ENCODE data around the gene PTPN7.

Gene PTPN7

DNA sequence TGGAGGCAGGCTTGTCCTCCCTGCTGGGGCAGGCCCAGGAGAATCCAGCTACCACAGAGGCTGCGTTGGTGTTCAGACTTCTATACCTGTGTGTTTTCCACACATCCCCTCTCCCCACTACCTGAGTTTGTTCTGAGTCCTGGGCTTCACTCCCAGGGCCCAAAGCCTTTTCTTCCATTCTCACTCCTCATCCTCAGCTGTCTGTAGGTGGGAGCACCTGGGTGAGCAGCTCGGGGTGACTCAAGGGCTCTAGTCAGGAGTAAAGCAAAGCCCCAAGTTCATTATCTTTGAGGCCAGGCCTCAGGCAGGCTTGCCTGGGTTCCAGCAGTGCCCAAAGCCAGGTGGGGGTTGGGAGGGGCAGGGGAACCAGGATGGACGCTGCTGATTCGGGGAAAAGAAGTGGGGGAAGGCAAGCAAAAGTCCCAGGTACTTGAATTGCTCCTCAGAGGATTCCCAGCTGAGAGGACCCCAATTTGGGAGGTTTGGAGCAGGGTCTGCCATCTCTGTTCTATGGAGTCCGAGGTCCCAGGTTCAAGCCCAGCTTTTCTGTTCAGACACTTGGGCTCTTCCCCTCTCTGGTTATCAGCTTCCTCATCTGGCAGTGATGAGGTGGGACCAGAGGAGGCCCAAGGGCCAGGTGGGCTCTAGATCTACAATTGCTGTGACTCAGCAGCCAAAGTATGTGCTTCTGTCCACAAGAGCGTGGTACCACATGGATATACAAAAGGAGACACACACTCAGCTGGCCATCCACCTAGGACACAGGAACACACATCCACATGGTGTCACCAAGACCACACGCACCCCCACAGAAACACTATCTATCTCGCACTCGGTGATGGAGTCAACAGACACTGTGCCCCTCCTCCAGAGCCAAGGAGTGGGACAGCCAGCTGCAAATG is 5.8 kb upstream of the PTPN7 start:
- no peak for DNase-seq

- DNase-seq = no peak
Measured at GRCh38 chr1:202165267-202165941, 5.0 kb upstream of the PTPN7 start.

GRCh38 chr1:202164271-202165037 is 4.1 kb upstream of the PTPN7 start:
- peak in 3 of 4 experiments; percentile 26 to 55 (median 34) for DNase-seq

DNA sequence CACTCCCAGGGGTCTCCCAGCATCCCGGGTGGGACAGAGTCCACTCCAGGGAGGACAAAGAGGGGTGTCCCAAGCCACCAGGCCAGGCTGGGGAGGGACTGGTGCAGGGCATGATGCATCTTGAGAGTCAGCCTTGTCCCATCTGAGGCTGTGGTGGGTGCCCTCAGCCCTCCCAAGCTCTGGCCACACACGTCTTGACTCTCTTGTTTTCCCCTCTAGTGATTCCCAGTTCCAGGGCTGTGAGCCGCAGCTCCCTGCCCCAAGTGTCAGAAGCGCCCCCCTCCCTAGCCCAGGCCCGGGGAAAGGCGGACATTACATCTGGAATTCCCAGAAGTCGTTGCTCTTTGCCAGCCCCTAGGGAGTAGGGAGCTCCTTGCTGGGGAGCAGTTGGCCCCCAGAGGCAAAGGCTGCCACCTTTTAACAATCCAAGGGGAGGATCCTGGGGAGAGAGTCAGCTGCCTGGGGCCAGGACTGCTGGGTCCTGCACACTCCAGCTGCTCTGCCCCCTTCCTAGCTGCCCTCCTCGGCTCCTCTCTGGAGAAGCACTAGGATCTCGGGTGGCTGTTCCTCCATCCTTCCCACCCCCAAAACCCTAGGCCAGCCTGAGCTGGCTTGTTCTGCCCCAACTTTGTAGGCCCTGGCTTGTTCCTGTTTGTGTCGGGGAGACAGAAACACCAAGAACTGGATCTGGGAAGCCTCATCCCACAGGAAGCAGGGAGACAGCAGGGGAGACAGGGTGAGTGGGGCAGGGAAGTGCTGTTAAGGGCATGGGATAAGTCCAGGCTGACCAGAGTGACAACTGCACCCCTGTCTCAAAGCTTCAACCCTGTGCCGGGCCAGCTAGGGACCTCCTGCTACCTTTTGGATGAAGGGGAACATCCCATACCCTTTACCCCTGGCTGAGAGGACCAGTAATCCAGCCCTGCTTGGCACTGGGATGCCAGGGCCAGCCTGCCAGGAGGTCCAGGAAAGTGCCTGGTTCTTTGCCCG is 3.2 kb upstream of the PTPN7 start:
- no peak for DNase-seq

DNA sequence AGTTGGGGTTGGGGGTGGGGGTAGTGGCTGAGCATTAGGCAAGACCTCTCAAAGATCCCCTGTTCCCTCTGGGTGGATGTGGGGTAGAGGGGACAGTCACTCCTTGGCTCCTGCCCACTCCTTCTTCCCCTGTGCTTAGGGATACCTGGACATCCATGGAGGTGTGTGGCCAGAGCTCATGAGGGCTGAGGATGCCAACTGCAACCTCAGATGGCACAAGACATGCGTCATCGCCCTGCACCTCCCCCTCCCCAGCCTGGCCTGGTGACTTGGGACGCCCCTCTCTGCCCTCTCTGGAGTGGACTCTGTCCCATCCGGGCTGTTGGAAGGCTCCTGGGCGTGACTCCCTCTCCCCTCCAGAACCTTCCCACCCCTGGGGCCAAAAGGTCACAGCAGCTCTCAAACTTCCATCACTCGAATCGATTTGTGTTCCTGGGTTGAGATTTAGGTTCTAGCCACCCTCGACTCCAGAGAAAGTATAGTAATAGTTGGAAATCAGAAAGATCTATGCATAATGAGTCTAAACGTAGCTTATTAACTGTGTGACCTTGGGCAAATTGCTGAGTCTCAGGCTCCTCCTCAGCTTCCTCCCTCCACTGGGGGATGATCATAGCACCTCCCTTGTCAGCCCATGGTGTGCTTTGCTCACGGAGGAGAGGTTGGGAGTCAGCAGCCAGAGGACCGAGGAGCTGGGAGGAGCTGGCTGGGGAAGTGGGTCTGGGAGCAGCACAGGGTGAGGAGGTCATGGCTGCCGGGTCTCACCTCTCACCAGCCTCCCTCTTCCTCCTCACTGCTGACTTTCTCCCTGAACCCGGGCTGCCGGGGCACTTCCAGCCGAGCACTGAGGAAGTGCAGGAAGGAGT is 2.2 kb upstream of the PTPN7 start:
- peak; percentile 67 to 86 (median 82) for DNase-seq

- peak; percentile 26 to 55 (median 46) for DNase-seq
Measured at GRCh38 chr1:202162047-202162417, 1.6 kb upstream of the PTPN7 start.

DNA sequence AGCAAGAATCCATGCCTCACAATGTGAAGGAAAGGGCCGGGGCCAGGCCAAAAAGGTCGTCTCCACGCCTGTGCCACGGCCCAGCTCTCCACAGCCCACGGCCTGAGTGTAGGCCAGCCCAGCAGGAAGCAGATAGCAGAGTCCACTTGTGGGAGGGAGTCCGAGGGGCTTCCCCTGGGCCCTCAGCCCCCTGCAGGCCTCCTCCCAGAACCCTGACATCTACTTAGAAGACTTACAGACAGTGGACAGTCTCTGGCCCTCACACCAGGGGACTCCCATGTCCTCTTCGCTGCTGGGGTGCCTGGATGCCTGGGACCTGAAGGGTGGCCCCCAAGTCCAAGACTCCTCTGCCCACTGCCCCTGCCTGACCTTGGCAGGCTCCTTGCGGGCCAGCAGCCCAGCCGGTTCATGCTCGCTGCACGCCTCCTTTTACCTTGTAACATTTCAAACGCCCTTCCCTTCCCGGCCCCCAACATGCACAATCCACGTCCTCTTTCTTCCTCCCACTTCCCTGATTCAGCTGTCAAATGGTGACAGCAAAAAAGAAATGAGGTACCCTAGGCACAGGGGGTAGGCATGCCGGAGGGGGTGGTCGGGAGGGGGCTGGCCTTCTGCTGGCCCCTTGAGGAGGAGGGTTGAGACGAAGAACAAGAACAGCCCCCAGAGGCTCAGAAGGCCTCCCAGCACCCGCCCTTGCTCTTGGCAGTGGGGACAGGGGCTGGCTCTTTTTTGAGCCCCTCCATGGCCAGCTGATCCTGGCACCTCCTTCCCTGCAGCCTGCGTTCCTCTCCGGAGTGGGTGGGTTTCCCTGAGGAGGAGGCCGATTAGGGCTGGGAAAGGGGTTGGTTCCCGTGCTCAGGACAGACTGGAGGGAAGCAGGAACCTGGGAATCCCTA is 997 bp upstream of the PTPN7 start:
- DNase-seq = peak; percentile 40 to 71 (median 60)

DNA sequence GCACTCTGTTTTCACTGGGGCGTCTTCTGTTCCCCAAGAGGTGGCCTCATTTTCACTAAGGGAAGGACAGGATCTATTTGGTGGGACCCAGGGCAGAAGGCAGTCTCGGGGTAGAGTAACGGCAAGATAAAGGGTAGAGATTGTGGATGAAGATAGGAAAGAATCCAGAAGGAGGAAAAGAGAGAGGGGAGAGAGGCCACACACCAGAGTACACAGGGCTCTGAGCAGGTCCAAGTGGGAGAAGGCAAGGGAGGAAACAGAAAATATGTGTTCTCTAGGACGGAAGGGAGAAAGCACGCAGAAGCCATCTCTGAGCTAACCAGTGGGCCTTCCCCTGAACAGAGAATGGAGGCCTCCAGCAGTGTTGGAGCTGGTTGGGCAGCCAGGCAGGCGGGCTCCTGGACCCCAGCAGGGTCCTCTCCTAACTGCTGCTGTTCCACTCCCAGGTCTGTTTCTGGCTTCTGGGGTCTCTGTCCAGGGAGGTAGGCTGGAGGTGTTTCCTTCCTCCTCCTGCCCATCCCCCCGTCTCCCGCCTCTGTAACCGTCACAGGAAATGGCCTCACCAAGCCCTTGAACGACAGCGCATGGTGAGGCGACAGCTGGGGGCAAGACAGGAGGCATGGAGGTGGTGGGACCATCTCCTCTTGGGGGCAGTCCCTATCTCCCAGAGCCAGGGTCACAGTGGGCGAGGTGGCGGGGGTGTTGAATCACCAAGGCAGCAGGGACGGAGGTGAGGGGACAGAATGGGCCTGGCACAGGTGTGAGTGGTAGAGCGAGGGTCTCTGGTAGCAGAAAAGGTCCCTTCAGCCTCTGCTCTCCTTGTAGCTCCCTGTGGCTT is 649 bp downstream of the PTPN7 start:
- DNase-seq = peak; percentile 37 to 66 (median 54)

- DNase-seq = no peak
Measured at GRCh38 chr1:202158810-202159533, 1.4 kb downstream of the PTPN7 start.

- DNase-seq = no peak
Measured at GRCh38 chr1:202157945-202158344, 2.5 kb downstream of the PTPN7 start.

GRCh38 chr1:202156590-202156989 is 3.8 kb downstream of the PTPN7 start:
- no peak for DNase-seq

DNA sequence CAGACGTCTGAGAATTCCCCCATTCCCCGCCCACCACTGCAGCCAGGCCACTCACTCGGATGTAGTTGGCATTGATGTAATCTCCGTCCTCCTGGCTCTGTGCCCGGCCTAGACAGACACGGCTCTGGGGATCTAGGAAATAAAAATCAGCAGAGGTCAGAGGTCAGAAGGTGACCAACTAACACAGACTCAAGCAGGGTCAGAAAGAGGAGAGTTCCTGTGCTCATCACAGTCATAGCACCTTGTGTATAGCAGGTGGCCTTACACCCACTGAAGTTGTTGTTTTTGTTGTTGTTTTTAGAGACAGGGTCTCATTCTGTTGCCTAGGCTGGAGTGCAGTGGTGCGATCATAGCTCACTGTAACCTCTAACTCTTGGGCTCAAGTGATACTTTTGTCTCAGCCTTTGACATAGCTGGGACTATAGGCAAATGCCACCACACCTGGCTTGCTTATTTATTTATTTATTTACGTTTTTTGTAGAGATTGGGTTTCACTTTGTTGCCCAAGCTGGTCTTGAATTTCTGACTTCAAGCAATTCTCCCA is 4.9 kb downstream of the PTPN7 start:
- DNase-seq = peak; percentile 87 to 94 (median 92)

GRCh38 chr1:202154766-202155477 is 5.5 kb downstream of the PTPN7 start:
- DNase-seq = peak in 3 of 4 experiments; percentile 61 to 71 (median 68)

GRCh38 chr1:202154148-202154765 is 6.1 kb downstream of the PTPN7 start:
- DNase-seq = no peak

DNA sequence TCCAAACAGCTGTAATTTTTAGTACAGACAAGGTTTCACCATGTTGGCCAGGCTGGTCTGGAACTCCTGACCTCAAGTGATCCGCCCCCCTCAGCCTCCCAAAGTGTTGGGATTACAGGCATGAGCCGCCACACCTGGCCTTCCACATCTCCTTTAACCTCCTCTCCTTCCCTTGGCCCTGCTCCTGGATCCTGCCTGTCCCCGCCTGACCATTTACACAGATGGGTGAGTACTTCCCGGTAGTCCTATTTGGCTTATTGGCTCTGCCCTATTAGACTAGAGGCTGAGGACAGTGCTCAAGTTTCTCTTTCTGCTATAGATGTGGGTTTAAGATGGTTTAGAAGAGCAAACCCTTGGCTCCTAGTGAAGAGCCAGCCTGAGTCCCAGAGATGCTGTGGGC is 7.1 kb downstream of the PTPN7 start:
- no peak for DNase-seq

DNA sequence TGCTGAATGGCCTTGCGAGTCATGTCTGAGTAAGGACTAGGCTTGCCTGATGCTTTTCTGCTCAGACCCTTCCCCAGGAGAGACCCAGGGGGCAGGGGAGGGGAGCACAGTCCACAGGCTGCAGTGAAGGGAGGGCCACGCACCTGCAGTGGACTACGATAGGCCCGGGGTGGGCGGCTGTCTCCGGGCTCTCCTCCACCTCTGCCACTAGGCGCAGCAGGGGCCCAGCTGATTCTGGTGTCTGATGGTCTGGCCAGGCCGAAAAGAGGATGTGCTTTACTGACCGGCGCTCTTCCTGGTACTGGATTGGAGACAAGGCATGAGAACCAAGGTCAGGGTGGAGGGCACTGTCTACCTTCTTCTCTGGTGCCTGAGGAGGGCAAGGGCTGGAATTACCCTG is 8.0 kb downstream of the PTPN7 start:
- no peak for DNase-seq

- no peak for DNase-seq
Measured at GRCh38 chr1:202151045-202151444, 9.4 kb downstream of the PTPN7 start.
